NCI-H526 (cell line): ENCODE results near the gene IRAK3.

Source experiments
- DNase-seq, 2 experiments: peaks; one replicate each; lab custom pipeline; 2025; lab: John Stamatoyannopoulos, UW

IRAK3 gene, protein sequence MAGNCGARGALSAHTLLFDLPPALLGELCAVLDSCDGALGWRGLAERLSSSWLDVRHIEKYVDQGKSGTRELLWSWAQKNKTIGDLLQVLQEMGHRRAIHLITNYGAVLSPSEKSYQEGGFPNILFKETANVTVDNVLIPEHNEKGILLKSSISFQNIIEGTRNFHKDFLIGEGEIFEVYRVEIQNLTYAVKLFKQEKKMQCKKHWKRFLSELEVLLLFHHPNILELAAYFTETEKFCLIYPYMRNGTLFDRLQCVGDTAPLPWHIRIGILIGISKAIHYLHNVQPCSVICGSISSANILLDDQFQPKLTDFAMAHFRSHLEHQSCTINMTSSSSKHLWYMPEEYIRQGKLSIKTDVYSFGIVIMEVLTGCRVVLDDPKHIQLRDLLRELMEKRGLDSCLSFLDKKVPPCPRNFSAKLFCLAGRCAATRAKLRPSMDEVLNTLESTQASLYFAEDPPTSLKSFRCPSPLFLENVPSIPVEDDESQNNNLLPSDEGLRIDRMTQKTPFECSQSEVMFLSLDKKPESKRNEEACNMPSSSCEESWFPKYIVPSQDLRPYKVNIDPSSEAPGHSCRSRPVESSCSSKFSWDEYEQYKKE

DNA sequence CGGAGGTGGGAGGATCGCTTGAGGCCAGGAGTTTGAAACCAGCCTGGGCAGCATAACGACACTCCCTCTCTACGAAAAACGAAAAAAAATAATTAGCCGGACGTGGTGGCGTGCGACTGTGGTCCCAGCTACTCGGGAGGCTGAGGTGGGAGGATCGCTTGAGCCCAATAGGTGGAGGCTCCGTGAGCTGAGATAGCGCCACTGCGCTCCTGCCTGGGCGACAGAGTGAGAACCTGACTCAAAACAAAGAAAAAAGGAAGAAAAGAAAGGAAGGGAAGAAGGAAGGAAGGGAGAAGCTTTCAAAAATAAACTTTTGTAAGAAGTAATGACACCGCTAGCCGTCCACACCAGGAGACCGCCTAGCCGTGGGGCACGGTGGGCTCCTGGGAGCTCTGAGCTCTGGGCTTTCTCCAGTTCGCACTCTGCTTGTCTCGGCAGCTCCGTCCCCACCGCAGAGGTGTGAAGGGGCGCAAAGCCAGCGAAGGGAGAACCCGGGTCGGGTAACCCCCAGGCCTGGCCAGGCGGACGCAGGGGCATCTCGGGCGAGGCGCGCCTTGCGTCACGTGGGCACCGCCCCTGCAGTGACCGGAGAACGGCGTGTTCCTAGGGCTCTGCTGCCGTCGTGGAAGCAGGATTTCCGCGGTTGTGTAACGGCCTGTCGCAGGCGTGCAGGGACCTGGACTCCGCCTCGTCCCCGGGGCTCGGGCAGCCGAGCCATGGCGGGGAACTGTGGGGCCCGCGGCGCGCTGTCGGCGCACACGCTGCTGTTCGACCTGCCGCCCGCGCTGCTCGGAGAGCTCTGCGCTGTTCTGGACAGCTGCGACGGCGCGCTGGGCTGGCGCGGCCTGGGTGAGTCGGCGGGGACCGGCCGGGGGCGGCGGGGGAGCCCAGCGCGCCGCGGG lies at the start of gene IRAK3:
IRAK3 (plus strand) TSS at position 631 of the 902 bp plus-strand sequence; CDS start at position 717, 86 bp downstream.
- DNase-seq, result peak in 1 of 2 experiments; percentile 63

DNA sequence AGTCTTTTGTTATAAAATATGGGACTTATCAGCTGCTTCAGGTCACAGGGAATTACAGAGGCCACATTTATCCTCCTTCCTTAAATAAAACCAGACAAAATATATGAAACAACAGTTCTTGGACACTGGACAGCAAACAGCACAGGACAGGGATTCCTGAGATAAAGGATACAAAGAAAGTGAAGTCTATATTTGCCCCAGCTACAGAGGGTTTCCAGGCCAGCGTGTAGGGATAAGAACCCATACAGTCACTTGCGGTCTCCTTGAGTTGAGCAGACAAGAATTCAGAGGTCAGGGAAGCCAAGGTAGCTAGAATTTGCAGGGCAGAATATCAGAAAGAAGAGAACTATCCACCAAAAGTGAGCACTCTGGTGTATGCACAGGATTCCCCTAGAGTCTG lies 49.7 kb upstream of the IRAK3 start:
- DNase-seq, result no peak

DNA sequence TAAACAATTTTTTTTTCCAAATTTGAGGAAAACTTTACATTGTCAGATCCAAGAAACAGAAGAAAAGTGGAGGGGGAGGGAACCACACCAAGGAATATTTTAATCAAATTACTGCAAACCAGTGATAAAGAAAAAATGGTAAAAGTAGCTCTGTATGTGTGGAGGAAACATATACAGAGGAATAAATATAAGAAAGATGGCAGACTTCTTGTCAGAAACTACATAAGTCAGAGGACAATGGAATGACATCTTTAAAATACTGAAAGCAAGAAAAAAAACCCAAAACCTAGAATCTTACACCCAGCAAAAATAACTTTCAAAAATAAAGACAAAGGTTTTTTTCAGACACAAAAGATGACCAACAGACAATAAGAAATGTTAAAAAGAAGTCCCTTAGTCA lies 48.3 kb upstream of the IRAK3 start:
- no peak for DNase-seq

DNA sequence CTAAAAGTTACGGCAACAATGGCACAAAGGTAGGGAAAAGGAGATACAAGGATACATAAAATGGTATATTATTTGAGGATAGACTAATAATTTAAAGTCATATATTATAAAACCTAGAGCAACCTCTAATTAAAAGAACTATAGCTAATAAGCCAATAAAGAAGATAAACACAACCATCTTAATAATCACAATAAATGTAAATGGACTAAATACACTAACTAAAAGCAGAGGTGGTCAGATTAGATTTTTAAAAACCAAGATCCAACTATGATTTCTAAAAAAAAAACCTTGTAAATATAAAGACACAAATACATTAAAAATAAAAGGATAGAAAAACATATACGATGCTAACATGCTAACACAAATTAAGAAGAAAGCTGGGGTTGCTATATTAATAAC lies 47.7 kb upstream of the IRAK3 start:
- no peak for DNase-seq

DNA sequence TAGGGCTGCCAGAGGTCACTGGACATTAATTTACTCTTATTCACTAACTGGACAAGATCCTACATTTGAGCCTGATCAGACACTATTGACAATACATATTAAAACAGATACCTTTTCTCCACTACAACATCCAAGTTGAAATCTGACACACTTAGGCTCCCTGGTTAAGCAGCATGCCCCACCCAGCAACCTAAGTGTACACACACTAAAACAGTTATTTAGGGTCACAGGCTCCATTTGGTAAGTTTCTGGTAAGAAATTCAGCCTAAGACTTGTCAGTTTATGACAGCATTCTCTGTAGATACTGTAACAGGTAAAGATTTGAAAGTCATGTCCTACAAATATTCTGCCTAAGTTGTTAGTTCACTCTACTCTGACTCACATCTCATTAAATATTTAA lies 46.2 kb upstream of the IRAK3 start:
- DNase-seq, result no peak

DNA sequence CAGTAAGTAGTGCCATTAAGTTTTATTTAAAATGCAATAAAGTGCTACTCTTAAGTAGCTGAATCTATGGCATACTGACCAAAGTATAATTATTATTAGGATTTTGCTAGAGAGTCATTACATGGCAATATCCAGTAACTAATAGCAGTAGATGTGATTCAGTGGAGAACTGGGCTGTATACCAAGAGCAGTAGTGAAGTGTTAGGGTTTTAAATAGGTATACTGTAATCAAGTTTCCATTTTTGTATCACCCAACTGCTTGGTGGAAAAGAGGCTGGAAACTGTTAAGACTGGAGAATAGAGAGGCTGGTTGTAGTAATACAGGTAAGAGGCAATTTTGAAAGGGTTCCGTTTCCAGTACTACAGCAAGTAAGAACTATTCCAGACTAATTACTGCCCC lies 45.1 kb upstream of the IRAK3 start:
- no peak for DNase-seq

DNA sequence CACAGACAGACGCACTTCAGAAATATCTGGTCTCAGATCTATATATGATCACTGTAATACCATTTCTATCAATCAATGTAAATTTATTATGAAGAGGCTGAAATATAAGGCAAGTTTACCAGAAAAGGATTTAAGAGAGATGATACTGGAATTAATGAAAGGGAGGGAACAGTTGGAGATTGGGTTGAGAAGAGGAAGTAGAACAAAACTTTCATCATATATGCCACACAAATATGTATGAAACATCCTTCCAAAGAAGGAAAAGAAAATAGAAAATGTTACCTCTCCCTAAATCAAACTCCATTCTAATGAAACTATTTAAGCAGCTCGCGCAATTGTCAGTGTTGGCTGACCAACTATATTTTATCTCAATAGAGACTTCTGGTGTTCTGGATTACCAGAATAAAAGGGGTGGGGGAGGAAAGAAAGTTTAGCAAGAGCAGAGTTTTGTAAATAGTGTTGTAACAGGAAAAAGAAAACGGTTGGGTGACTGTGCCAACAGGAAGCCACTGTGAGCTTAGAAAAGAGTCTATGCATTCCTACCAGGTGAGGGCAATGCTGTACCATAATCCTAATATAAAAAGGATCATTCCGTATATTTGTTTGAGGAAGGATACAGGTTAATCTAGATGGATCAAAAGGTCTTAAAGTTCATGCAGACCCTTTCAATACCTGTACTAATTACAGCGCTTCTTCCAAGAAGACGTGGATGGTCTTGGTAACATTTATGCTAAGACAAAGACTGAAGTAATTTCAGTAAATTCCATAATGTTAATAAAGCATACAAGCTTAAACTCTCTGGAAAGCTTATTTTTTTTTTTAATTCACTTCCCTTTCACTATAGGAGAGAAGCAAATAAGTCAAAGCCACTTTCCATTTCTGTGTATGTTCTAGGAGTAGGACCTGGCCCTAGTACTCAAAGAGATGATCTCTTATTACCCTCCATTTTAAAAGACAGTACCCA lies 43.9 kb upstream of the IRAK3 start:
- peak in 1 of 2 experiments; percentile 58 for DNase-seq

DNA sequence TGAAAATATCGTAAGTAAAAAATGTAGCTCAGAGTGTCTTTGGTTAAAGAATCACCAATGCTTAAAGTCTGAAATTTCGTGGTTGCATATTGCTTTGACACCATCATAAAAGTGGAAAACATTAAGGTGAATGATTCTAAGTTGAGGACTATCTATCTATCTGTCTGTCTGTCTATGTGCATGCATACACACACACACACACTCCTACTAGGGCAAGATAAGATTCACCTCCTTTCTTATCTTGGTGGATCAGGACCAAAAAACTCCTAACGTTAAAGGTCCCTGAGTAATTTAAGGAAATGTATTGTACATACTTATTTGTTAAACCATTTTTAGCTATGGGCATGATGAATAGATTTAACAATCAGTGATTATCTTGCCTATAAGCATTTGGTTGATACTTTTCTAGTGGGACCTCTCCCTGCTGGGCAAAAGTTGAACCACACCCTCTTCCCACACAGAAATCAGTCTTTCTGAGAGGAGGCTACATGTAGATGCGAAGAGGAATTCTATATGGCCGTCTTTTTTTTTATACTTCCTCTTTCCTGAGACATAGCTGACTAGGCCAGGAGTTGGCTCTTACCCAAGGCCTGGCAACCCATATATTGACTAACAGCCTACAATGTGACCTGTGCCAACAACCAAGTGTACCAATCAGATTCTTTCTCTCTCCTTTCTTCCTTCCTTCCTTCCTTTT lies 39.2 kb upstream of the IRAK3 start:
- no peak for DNase-seq

DNA sequence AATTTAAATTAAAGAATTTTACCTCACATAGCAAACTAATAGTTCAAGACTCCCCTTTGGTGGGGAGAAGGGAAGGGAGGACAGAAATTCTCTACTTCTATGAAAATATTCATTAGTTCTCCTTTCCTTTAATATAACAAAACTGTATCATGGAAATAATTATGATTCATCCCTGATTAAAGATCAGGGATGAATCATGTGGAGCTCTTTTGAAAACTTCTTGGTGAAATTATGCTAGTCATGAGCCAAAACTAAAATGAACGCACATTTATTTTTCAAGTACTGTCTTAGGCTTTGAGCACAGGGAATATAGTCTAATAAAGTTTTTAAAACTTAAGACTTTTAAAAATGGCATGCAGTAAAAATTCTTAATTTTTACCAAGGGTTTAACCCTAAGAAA lies 36.3 kb upstream of the IRAK3 start:
- DNase-seq, result no peak

DNA sequence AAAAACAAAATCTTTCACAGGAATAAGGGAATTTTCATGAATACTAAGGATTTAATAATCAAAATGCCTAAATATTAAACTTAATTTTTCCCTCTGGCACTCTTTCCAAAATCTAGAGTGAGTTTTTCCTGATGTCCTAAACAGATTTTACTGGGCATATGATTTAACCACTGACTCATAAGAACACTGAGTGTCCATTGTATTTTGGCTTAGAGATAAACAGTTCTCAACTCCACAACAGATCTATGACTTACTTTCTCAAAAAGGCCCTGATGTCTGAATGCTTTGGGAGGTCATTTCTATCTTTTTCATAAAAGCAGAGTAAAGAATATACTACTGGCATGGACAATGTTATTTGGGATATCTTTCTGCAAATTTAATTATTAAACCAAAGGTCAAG lies 34.2 kb upstream of the IRAK3 start:
- DNase-seq, result no peak

DNA sequence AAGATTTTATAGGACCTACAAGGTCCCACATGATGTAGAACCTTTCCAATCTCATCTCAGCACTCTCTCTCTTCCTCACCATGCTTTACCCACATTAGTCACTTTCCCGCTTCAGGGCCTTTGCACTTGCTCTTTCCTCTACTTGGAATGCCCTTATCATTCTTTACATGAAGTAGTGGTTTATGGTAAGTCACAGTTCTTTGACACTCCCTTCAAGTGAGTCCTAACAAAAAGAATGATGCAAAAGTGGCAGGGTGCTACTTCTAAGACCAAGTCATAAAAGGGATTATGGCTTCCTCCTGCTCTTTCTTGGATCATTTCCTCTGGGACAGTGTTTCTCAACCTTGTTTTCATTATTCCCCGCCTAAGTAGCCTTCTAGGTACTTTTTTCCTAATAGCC lies 32.4 kb upstream of the IRAK3 start:
- no peak for DNase-seq

DNA sequence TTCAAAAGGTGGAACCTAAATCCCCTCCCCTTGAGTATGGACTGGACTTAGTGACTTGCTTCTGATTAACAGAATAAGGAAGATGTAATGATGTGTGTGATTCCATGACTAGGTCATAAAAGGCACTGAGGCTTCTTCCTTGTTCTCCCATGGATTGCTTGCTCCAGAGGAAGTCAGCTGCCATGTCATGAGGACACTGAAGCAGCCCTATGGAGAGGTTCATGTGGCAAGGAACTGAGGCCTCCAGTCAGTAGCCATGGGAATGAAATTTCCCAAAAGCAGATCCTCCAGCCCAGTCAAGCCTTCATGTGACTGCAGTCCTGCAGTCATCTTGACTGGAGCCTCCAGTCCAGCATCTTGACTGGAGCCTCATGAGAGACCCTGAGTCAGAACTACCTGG lies 29.9 kb upstream of the IRAK3 start:
- no peak for DNase-seq

DNA sequence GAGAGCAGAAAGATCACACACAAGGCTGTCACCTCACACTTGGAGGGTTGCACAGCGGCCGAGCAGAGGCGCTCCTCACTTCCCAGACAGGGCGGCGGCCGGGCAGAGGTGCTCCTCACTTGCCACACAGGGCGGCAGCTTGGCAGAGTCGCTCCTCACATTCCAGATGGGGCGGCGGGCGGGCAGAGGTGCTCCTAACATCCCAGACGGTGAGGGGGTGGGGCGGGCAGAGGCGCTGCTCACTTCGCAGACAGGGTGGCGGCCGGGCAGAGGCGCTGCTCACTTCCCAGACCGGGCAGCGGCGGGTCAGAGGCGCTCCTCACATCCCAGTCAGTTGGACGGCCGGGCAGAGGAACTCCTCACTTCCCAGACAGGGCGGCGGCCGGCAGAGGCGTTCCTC lies 28.3 kb upstream of the IRAK3 start:
- no peak for DNase-seq

DNA sequence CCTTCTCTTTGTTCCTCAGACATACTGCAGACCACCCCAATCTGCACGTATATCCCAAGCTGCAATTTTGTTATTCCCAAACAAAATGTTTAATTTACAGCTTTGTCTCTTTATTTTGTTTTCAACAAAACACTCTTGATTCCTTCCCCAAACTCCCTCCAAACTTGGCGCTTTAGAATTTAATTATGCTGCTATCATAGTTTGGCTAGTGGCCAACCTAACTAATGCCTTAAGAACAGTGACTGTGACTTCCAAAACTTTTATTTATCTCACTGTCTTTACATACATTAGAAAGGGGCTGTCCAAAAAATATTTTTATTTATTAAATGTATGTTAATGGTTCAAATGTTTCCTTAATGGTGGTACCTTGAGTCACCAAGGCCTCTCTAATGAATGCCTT lies 26.3 kb upstream of the IRAK3 start:
- DNase-seq, result no peak

DNA sequence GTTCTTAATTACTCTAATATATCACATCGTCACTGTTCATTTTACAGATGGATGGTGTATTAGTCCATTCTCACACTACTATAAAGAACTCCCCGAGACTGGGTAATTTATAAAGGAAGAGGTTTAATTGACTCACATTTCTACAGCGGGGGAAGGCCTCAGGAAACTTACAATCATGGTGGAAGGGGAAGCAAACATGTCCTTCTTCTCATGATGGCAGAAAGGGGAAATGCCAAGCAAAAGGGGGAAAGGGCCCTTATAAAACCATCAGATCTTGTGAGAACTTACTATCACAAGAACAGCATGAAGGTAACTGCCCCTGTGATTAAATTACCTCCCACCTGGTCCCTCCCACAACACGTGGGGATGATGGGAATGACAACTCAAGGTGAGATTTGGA lies 25.7 kb upstream of the IRAK3 start:
- DNase-seq, result no peak

DNA sequence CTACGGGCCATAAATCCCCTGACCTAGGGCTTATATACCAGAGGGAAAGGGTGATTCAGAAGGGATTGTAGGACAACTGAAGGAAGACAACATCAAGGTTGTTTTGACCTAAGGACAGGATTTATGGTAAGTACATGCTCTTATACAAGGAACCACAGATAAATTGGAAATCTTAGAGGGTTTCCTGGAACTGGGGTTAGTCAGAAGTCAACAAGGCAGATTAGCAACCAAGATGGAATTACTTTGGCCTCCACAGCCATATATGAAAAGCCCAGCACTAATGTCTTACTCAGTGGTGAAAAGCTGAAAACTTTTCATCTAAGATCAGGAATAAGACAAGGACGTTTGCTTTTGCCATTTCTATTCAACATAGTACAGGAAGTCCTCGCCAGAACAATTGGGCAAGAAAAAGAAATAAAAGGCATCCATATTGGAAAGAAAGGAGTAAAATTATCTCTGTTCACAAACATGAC lies 24.6 kb upstream of the IRAK3 start:
- no peak for DNase-seq

DNA sequence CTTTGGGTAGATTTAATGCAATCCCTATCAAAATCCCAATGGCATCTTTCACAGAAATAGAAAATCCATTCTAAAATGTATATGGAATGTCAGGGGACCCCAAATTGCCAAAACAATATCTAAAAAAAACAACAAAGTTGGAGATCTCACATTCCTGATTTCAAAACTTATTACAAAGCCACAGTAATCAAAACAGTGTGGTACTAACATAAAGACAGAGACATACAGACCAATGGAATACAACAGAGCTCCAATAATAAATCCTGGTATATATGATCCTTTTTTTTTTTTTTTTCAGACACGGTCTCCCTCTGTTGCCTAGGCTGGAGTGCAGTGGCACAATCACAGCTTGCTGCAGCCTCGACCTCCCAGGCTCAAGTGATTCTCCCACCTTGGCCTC lies 23.9 kb upstream of the IRAK3 start:
- DNase-seq, result no peak

DNA sequence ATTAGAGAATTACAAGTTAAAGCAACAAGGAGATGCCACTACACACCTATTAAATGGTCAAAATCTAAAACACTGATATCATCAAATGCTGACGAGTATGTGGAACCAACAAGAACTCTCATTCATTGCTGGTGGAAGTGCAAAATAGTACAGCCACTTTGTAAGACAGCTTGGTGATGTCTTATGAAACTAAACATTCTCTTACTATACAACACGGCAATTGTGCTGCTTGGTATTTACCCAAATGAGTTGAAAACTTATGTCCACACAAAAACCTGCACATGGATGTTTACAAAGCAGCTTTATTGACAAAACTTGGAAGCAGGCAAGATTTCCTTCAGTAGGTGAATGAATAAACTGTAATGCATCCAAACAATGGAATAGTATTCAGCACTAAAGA lies 22.5 kb upstream of the IRAK3 start:
- no peak for DNase-seq

DNA sequence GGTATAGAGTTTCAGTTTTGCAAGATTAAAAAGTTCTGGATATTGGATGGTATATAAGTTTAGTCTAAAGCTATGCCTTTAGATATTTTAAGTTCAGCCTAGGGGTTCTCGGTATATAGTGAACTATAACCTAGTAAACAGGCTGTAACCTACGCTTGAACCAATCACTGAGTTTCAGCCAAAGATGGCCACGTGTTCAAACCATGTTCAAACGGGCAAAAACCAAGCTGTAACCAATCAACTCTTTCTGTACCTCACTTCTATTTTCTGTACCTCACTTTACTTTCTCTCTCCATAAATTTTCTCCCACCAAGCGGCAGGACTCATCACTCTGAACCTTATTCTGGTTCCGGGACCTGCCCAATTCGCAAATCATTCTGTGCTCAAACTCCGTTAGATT lies 20.6 kb upstream of the IRAK3 start:
- DNase-seq, result no peak

DNA sequence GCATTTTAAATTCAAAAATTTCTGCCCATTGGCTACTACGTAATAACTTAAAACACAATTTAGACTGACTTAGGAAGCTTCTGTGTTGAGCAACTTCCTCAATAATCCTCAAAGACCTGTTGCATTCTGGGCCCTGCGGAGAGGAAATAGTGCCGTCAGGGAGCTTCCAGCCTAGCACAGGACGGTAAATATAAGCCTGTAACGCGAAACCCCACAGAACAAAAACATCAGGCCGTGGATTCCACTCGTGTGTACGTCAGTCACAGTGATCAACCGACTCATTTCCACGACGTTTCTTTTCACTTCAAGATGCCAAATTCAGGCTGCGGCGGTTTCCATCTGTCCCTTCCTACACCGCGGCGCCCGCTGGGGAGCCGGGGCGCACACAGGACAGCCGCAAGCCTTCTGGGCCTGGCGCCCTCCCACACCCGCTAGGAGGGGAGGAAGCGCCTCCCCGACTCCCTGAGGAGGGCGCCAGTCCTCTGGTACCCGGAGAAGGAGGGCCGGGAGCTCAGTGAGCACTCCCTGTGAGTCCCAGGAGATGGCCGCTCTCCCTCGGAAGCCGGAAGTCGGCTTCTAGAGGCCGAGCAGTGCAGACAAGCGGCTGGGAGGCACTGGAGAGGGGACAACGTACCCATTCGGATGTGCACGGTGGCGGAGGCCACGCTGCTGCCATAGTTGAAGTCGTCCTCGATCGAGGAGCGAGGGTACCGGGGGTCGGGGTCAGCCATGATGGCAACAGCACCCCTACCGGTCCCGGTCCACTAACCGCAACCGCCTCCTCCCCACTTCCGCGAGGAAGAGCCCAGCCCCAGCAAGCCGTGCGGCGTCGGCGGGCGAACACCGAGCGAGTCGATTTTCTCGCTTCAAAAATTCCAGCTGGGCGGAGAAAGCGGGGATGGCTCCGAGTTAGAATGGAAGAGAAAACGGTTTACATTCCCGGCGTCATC lies 19.5 kb upstream of the IRAK3 start, which contains the start of gene TMBIM4:
TMBIM4 (minus strand) TSS at position 776 of the 950 bp plus-strand sequence; CDS start at position 731, 45 bp downstream.
- DNase-seq, result peak; percentile 92 to 96
